ENCODE measurements around the gene PHF14.
A peak's percentile ranks its signal among the peaks of the same experiment; 100 is the strongest.
"Not testable (repeated sequence)": the region's sequence is repeated elsewhere in the genome, so short reads cannot be mapped to it uniquely, and the experiment has no call there.

PHF14 gene

GRCh38 chr7:10973061-10973941 is at the start of gene PHF14:
Gene PHF14, plus strand, starts transcription at chr7:10973872. Its CDS starts 452 bp downstream, at chr7:10974324.
- peak; percentile 97 for DNase-seq (ENCODE audit: low spot score)

- no peak for DNase-seq (ENCODE audit: low spot score)
These were observed 49.3 kb upstream of the PHF14 start for GRCh38 chr7:10924370-10924769.

- not testable (repeated sequence) for DNase-seq (ENCODE audit: low spot score)
These were observed 45.5 kb upstream of the PHF14 start for GRCh38 chr7:10928203-10928602.

- DNase-seq (ENCODE audit: low spot score) = no peak
These were observed 43.1 kb upstream of the PHF14 start for GRCh38 chr7:10930551-10930950.

- DNase-seq (ENCODE audit: low spot score) = no peak
These were observed 42.5 kb upstream of the PHF14 start for GRCh38 chr7:10931161-10931560.

GRCh38 chr7:10934292-10934691 is 39.4 kb upstream of the PHF14 start:
- DNase-seq (ENCODE audit: low spot score) = no peak

- DNase-seq (ENCODE audit: low spot score) = no peak
These were observed 34.3 kb upstream of the PHF14 start for GRCh38 chr7:10939237-10939910.

GRCh38 chr7:10939911-10940703 is 33.6 kb upstream of the PHF14 start:
- peak; percentile 98 for DNase-seq (ENCODE audit: low spot score)

- DNase-seq (ENCODE audit: low spot score) = no peak
These were observed 32.8 kb upstream of the PHF14 start for GRCh38 chr7:10940704-10941355.

- DNase-seq (ENCODE audit: low spot score) = no peak
These were observed 23.2 kb upstream of the PHF14 start for GRCh38 chr7:10950494-10950893.

GRCh38 chr7:10950974-10951578 is 22.6 kb upstream of the PHF14 start:
- DNase-seq (ENCODE audit: low spot score) = not testable (repeated sequence)

- DNase-seq (ENCODE audit: low spot score) = no peak
These were observed 21.1 kb upstream of the PHF14 start for GRCh38 chr7:10952588-10952987.

- DNase-seq (ENCODE audit: low spot score) = not testable (repeated sequence)
These were observed 20.5 kb upstream of the PHF14 start for GRCh38 chr7:10953078-10953750.

- no peak for DNase-seq (ENCODE audit: low spot score)
These were observed 17.1 kb upstream of the PHF14 start for GRCh38 chr7:10956528-10956927.

GRCh38 chr7:10960242-10960641 is 13.4 kb upstream of the PHF14 start:
- not testable (repeated sequence) for DNase-seq (ENCODE audit: low spot score)

GRCh38 chr7:10965016-10965415 is 8.7 kb upstream of the PHF14 start:
- not testable (repeated sequence) for DNase-seq (ENCODE audit: low spot score)

- no peak for DNase-seq (ENCODE audit: low spot score)
These were observed 1.5 kb upstream of the PHF14 start for GRCh38 chr7:10972174-10972573.

GRCh38 chr7:10973942-10974911 is 555 bp downstream of the PHF14 start:
- DNase-seq (ENCODE audit: low spot score) = peak; percentile 19

GRCh38 chr7:10977113-10977512 is 3.4 kb downstream of the PHF14 start:
- no peak for DNase-seq (ENCODE audit: low spot score)

GRCh38 chr7:10981317-10981716 is 7.6 kb downstream of the PHF14 start:
- DNase-seq (ENCODE audit: low spot score) = no peak

Measured in COLO829 (cell line).